DMS 273 (cell line): ENCODE results near the gene GNG5.
"Not testable (repeated sequence)": the region's sequence is repeated elsewhere in the genome, so short reads cannot be mapped to it uniquely, and the experiment has no call there.

Experiments used
- DNase-seq: peaks from one replicate; lab custom pipeline; 2025; ENCODE audit not compliant: unreplicated experiment; lab: John Stamatoyannopoulos, UW

GNG5 gene

GRCh38 chr1:84489766-84490165, 16.6 kb downstream of the GNG5 start:
- no peak for DNase-seq

- no peak for DNase-seq
Measured at GRCh38 chr1:84488107-84488506, 18.3 kb downstream of the GNG5 start.

- no peak for DNase-seq
Measured at GRCh38 chr1:84481317-84481716, 25.1 kb downstream of the GNG5 start.

- DNase-seq: no peak
Measured at GRCh38 chr1:84480650-84481049, 25.7 kb downstream of the GNG5 start.

GRCh38 chr1:84479998-84480397, 26.4 kb downstream of the GNG5 start:
- peak; percentile 26 for DNase-seq

GRCh38 chr1:84478876-84479868, 27.2 kb downstream of the GNG5 start, which contains the start of gene RPF1:
TSS of gene RPF1 (plus strand) at chr1:84479266. CDS start at chr1:84479282, 16 bp downstream.
- DNase-seq: peak; percentile 92

- DNase-seq: no peak
Measured at GRCh38 chr1:84476225-84476624, 30.2 kb downstream of the GNG5 start.

GRCh38 chr1:84467298-84467697, 39.1 kb downstream of the GNG5 start:
- DNase-seq: no peak

- no peak for DNase-seq
Measured at GRCh38 chr1:84462118-84462517, 44.3 kb downstream of the GNG5 start.

- DNase-seq: no peak
Measured at GRCh38 chr1:84452436-84452835, 53.9 kb downstream of the GNG5 start.

GRCh38 chr1:84450910-84451309, 55.5 kb downstream of the GNG5 start:
- no peak for DNase-seq

GRCh38 chr1:84448704-84449103, 57.7 kb downstream of the GNG5 start:
- DNase-seq: not testable (repeated sequence)
